ENCODE results near the gene ANKRD40CL. TPM values are rescaled to one million over a fixed set of nuclear protein-coding genes. Genes with fewer than 3 reads are reported as not detected.
A peak's percentile ranks its signal among the peaks of the same experiment; 100 is the strongest.

The ANKRD40CL gene
- total RNA-seq, 1 donor from 2014 or later, result not detected

- Mint-ChIP-seq H3K36me3 (no peaks in the 10 kb centered on the region), H3K4me3 (peak overlapping the region; percentile 96), H3K27ac (peak overlapping the region; percentile 97), H3K4me1 (ENCODE audit: unreplicated experiment) (peaks cover 17% of the 10 kb centered on the region), H3K9me3 (no peaks in the 10 kb centered on the region), H3K27me3 (no peaks in the 10 kb centered on the region)
- TF ChIP-seq CTCF (conservative IDR thresholded peaks at IDR 0.05), result no peak
- DNase-seq (ENCODE audit: extremely low spot score, unreplicated experiment), result no peak
Measured at GRCh38 chr17:50721194-50722010, 45.9 kb downstream of the ANKRD40CL start.

DNA sequence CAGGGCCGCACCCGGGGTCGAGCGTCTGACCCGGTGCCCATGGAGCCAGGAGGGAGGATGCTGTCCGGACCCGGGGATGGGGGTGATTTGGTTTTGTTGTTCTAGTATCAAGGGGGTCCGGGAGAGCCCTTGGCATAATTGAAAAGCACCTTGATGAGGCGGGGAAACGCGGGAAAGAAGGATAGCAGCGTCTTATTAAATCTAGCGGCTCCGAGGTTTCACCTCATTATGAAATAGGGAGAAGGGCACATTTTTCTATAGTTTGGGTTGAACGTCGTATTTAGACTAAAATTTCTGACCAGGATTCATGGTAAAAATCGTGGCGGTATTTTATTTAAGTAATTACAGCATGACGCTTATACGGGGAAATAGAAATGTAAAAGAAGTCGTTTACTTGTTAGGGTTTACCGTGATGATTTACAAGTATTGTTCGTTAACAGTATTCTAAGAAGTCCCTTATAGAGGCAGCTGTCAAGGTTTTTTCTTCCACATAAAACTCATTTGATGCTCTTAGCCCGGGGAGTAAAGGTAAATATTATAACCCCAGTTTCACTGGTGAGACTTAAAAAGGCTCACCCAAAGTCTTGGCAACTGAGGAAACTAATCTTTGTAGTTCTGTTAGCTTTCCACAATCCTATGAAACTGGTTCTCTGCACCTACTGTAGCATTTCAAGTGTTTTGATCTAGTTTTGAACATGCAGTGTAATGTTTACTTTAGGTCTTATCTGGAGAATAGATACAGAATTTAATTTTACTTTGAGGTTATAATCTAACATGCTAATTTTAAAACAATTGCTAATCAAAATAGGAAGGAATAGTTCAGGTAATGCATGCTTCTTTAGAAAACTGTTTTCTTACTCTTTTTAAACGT lies 47.2 kb downstream of the ANKRD40CL start:
- Mint-ChIP-seq H3K27me3 (no peaks in the 10 kb centered on the region), H3K27ac (peak overlapping the region; percentile 97), H3K36me3 (no peaks in the 10 kb centered on the region), H3K4me1 (ENCODE audit: unreplicated experiment) (peaks cover 17% of the 10 kb centered on the region), H3K4me3 (peak overlapping the region; percentile 96), H3K9me3 (no peaks in the 10 kb centered on the region)
- DNase-seq (ENCODE audit: extremely low spot score, unreplicated experiment), result no peak
- TF ChIP-seq CTCF (conservative IDR thresholded peaks at IDR 0.05), result no peak

DNA sequence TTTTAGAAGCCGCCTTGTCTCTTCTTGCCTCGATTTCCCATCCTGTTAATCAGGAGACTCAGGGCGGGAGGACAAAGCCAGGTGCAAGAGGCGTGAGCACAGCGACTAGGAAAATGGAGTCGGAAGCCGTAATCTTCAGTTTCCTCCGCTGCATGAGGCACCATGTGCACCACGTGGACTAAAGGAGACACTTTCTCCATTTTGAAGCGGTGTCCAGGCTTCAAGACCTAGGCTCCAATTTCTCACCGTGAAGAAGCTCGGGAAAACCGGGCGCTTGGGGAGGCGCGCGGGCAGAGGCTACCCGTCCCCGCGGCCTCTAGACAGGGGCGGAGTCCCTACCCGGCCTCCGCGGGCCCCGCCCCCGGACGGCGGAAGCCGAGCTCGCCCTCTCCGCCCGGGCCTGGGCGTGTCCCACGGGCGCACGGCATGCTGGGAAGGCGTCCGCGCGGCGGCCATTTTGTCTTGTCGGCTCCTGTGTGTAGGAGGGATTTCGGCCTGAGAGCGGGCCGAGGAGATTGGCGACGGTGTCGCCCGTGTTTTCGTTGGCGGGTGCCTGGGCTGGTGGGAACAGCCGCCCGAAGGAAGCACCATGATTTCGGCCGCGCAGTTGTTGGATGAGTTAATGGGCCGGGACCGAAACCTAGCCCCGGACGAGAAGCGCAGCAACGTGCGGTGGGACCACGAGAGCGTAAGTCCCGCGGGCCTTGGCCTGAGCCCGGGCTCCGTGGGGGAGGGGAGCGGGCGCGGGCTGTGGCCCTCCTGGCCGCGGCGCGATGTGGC lies 48.0 kb downstream of the ANKRD40CL start, which contains the start of gene LUC7L3:
TSS of gene LUC7L3 (plus strand) at position 460 of the 780 bp plus-strand sequence. CDS start at position 590, 130 bp downstream.
- H3K27ac Mint-ChIP-seq, result peak within 1 kb of the TSS; percentile 97
- no peaks in the 10 kb centered on the region for H3K9me3 Mint-ChIP-seq
- TF ChIP-seq CTCF (conservative IDR thresholded peaks at IDR 0.05), result no peak
- peak within 1 kb of the TSS; percentile 96 for H3K4me3 Mint-ChIP-seq
- H3K36me3 Mint-ChIP-seq, result no peaks in the 10 kb centered on the region
- DNase-seq (ENCODE audit: extremely low spot score, unreplicated experiment), result peak; percentile 98
- peaks cover 17% of the 10 kb centered on the region for H3K4me1 Mint-ChIP-seq (ENCODE audit: unreplicated experiment)
- no peaks in the 10 kb centered on the region for H3K27me3 Mint-ChIP-seq

DNA sequence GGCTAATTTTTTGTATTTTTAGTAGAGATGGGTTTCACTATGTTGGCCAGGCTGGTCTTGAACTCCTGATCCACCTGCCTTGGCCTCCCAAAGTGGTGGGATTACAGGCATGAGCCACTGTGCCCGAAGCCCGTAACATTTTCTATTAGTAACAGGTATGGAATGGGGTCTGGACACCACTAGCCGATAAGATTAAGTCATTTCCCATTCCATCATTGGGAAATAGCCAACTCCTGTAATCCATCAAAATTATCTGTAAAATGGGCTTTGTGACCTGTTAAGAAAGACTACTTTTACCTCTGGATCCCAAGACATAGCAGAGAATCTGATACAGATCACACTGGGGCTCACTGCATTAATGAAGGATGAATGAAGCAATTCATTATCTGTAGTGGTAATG lies 51.8 kb downstream of the ANKRD40CL start:
- peaks cover 3% of the 10 kb centered on the region for H3K27me3 Mint-ChIP-seq
- TF ChIP-seq CTCF (conservative IDR thresholded peaks at IDR 0.05), result no peak
- no peak overlapping the region for H3K4me3 Mint-ChIP-seq
- no peaks in the 10 kb centered on the region for H3K36me3 Mint-ChIP-seq
- H3K27ac Mint-ChIP-seq, result no peak overlapping the region
- peaks cover 6% of the 10 kb centered on the region for H3K4me1 Mint-ChIP-seq (ENCODE audit: unreplicated experiment)
- DNase-seq (ENCODE audit: extremely low spot score, unreplicated experiment), result no peak
- no peaks in the 10 kb centered on the region for H3K9me3 Mint-ChIP-seq

DNA sequence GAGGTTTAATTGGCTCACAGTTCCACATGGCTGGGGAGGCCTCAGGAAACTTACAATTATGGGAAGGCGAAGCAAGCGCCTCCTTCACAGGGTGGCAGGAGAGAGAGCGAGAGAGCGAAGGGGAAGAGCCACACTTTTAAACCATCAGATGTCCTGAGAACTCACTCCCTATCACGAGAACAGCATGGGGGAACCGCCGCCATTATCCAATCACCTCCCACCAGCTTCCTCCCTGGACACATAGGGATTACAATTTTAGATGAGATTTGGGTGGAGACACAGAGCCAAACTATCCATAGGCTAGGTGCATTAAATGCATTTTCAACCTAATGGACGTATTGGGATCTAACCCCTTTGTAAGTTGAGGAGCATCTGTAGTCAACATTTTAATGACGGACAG lies 54.7 kb downstream of the ANKRD40CL start:
- no peak for DNase-seq (ENCODE audit: extremely low spot score, unreplicated experiment)
- Mint-ChIP-seq H3K4me1 (ENCODE audit: unreplicated experiment) (peaks cover 19% of the 10 kb centered on the region), H3K36me3 (no peaks in the 10 kb centered on the region), H3K27ac (no peak overlapping the region), H3K4me3 (no peak overlapping the region), H3K27me3 (peaks cover 3% of the 10 kb centered on the region), H3K9me3 (no peaks in the 10 kb centered on the region)
- TF ChIP-seq CTCF (conservative IDR thresholded peaks at IDR 0.05), result no peak
